NCI-H2081 treated with DMSO at 0.1 percent for 48 hours (cell line): ENCODE measurements around the gene KAT2B.
"Not testable (repeated sequence)": the region's sequence is repeated elsewhere in the genome, so short reads cannot be mapped to it uniquely, and the experiment has no call there.

Experiments
- DNase-seq: peaks from one replicate; lab custom pipeline; 2025; lab: John Stamatoyannopoulos, UW

The KAT2B gene

GRCh38 chr3:20041197-20041780 is 1.0 kb downstream of the KAT2B start:
- no peak for DNase-seq

- DNase-seq: no peak
Measured at GRCh38 chr3:20042331-20042730, 2.1 kb downstream of the KAT2B start.

DNA sequence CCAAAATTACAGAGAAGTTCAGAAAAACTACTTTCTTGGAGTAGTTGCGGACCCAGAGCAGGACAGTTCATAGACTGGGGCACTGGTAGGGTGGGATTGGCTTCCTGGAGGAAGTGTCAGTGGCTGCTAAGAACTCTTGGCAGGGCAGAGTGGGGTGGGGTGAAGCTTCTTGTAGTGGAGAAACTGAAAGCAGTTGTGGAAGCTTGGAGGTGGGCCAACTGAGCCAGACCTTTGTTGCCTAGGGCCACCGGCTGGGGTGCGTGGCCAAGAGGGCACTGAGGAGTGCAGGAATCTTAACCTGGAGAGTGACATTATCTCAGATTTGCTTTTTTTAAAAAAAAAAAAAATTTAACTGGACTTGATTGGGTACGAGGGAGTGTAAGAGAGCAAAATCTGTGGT is 3.1 kb downstream of the KAT2B start:
- DNase-seq: no peak

DNA sequence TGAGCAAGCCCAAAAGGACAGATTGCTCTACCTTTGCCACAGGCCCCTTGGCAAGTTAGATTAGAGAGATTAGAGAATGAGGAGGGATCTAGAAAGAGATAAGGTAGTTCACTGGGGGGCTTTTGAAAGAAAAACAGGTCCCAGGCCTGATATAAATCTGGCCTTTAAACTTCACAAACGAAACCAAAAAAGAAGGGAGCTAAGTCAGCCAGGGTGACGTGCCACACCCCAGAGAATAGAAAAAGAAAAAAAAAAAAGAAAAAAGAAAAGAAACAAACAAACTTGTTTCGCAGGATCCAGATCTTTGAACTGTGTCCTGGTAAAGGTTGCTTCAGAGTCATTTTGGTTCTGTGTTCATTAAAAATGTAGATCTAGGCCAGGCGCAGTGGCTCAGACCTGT is 3.6 kb downstream of the KAT2B start:
- no peak for DNase-seq

DNA sequence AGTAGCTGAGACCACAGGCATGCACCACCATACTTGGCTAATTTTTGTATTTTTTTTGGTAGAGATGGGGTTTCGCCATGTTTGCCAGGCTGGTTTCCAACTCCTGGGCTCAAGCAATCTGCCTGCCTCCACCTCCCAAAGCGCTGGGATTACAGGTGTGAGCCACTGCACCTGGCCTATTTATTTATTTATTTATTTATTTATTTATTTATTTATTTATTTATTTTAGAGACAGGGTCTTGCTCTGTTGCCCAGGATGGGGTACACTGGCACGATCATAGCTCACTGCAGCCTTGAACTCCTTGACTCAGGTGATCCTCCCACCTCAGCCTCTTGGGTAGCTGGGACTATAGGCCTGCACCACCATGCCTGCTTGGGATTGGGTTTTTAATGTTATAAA is 4.9 kb downstream of the KAT2B start:
- not testable (repeated sequence) for DNase-seq

GRCh38 chr3:20046556-20046955 is 6.3 kb downstream of the KAT2B start:
- no peak for DNase-seq

GRCh38 chr3:20047341-20047779 is 7.1 kb downstream of the KAT2B start:
- DNase-seq: no peak

- DNase-seq: no peak
Measured at GRCh38 chr3:20047976-20048883, 8.0 kb downstream of the KAT2B start.

GRCh38 chr3:20051123-20051806 is 11.0 kb downstream of the KAT2B start:
- DNase-seq: no peak

DNA sequence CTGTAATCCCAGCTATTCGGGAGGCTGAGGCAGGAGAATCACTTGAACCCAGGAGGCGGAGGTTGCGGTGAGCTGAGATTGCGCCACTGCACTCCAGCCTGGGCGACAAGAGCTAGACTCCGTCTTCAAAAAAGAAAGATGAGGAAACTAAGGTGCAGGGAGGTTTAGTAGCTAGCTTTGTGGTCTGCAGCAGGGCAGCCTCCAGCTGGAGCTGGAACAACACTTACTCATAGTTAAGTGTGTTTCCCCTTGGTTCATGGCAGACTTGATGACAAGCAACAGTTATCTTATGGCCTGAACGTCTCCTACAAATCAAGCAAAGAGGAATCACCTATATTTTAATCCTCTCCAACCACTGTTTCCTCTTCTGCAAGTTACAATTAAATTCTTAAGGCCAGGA is 12.6 kb downstream of the KAT2B start:
- no peak for DNase-seq

- no peak for DNase-seq
Measured at GRCh38 chr3:20054549-20054987, 14.3 kb downstream of the KAT2B start.

- DNase-seq: no peak
Measured at GRCh38 chr3:20055020-20055775, 15.0 kb downstream of the KAT2B start.

- DNase-seq: no peak
Measured at GRCh38 chr3:20055842-20056241, 15.6 kb downstream of the KAT2B start.

DNA sequence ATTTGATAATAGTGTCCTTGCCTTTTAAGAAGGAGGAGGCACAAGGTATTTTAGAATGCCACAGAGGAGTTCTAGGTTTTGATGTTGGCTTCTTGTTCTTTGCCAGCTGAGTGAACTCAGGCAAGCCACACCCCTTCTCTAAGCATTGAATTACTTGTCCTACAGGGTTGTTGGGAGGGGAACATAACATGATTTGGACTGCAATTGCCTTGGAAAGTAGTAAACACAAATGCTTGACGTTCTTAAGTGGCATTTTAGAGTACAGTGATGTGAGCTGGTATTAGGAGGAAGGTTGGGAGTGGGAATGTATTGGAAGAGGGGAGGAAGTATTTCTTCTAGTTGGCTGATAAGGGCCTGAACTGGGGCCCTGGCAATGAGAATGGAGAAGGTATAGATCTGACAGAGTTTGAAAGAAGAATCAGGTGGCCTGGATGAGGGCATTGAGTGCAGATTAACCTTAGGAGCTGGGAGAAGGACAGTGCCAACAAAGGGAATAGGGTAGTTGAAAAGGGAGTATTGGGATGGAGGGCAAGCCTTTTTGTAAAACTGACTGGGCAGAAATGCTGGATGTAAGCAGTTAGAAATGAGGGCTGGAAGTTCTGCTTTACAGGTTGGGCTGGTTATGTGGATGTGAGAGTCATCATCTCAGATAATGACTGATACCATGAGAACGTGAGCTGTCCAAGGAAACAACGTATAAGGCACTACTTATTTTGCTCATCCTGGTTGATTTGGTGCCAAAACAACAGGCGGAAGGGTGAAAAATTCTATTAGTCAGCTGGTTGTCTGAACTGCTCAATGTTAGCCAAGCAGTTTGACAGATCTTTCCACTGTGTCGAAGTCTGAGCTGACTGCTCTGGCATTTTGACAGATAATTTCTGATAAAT is 16.7 kb downstream of the KAT2B start:
- no peak for DNase-seq

GRCh38 chr3:20057612-20058180 is 17.4 kb downstream of the KAT2B start:
- DNase-seq: no peak

- no peak for DNase-seq
Measured at GRCh38 chr3:20059929-20060328, 19.7 kb downstream of the KAT2B start.

DNA sequence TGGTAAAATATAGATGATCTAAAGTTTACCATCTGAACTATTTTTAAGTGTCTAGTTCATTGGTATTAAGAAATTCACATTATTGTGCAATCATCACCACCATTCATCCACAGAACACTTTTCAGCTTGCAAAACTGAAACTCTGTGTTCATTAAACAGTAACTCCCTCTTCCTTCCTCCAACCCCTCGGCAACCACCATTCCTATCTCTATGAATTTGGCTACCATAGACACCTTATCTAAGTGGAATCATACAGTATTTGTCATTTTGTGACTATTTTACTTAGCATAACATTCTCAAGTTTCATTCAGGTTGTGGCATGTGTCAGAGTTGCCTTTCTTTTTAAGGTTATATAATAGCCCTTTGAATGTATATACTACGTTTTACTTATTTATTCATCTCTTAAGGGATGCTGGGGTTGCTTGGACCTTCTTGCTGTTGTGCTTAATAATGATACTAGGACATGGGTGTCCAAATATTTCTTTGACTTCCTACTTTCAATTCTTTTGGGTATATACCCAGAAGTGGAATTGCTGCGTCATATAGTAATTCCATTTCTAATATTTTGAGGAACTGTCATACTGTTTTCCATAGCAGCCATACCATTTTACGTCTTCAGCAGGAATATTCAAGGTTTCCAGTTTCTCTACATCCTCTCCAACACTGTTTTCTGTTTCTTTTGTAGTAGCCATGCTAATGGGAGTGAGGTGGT is 20.9 kb downstream of the KAT2B start:
- no peak for DNase-seq

GRCh38 chr3:20062996-20063395 is 22.8 kb downstream of the KAT2B start:
- DNase-seq: no peak

GRCh38 chr3:20064387-20064786 is 24.1 kb downstream of the KAT2B start:
- DNase-seq: no peak
